Measurements from ENCODE around the gene DIO3.

DIO3 gene

DNA sequence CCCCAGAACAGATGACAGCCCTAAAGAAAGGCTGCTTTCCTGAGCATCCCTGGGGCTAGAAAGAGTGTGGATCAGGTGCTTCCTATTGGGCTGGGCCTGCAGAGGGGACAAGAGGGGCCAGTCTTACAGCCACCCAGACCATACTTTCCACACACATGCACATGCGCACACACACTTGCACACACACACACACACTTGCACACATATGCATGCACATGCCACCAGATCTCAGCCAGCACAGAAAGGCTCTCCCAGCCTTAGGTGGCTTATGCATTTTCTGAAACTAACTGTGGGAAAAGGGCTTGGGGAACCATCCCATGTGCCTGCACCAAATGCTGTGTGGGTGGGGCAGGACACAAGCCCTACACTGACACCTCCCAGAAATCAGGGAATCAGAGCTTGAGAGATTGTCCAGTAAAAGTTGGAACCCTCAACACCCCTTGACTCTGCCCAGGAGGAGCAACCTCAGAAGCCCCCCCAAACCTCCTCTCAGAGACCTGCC, 2.5 kb upstream of the DIO3 start:
- TF ChIP-seq CTCF (IDR thresholded peaks at IDR 0.05; ENCODE audit: low read length): no peak
- no peak for TF ChIP-seq EZH2 (IDR thresholded peaks at IDR 0.05; ENCODE audit: borderline replicate concordance, low read length)
- Histone ChIP-seq H3F3A (ENCODE audit: insufficient read depth, low read length) (no peaks in the 10 kb centered on the region), H3K4me1 (ENCODE audit: insufficient read depth, low read length, severe bottlenecking) (no peaks in the 10 kb centered on the region), H3K4me3 (ENCODE audit: low read depth, low read length, poor library complexity, severe bottlenecking) (no peak overlapping the region), H3K9ac (ENCODE audit: low read length) (no peak overlapping the region), H3K36me3 (ENCODE audit: insufficient read depth, low read length) (no peaks in the 10 kb centered on the region), H3K27ac (ENCODE audit: low read depth, low read length, poor library complexity, severe bottlenecking) (no peak overlapping the region), H3K4me2 (ENCODE audit: low read length) (no peak overlapping the region), H3K79me2 (ENCODE audit: insufficient read depth, low read length) (no peaks in the 10 kb centered on the region), H3K9me2 (ENCODE audit: low read depth, low read length) (no peaks in the 10 kb centered on the region), H3K27me3 (ENCODE audit: insufficient read depth, low read length) (no peaks in the 10 kb centered on the region), H3K9me3 (ENCODE audit: low read length) (no peaks in the 10 kb centered on the region), H4K20me1 (ENCODE audit: insufficient read depth, low read length) (no peaks in the 10 kb centered on the region), H2AFZ (ENCODE audit: low read length) (no peak overlapping the region)

- no peaks in the 10 kb centered on the region for H3K9me2 ChIP-seq (ENCODE audit: low read depth, low read length)
- no peaks in the 10 kb centered on the region for H3K27me3 ChIP-seq (ENCODE audit: insufficient read depth, low read length)
- no peaks in the 10 kb centered on the region for H3F3A ChIP-seq (ENCODE audit: insufficient read depth, low read length)
- no peaks in the 10 kb centered on the region for H3K9me3 ChIP-seq (ENCODE audit: low read length)
- H3K4me2 ChIP-seq (ENCODE audit: low read length): no peak overlapping the region
- H4K20me1 ChIP-seq (ENCODE audit: insufficient read depth, low read length): no peaks in the 10 kb centered on the region
- H3K4me3 ChIP-seq (ENCODE audit: low read depth, low read length, poor library complexity, severe bottlenecking): no peak overlapping the region
- no peaks in the 10 kb centered on the region for H3K79me2 ChIP-seq (ENCODE audit: insufficient read depth, low read length)
- H3K9ac ChIP-seq (ENCODE audit: low read length): no peak overlapping the region
- TF ChIP-seq EZH2 (IDR thresholded peaks at IDR 0.05; ENCODE audit: borderline replicate concordance, low read length) (no peak), CTCF (IDR thresholded peaks at IDR 0.05; ENCODE audit: low read length) (no peak)
- H3K4me1 ChIP-seq (ENCODE audit: insufficient read depth, low read length, severe bottlenecking): no peaks in the 10 kb centered on the region
- H3K27ac ChIP-seq (ENCODE audit: low read depth, low read length, poor library complexity, severe bottlenecking): no peak overlapping the region
- H3K36me3 ChIP-seq (ENCODE audit: insufficient read depth, low read length): no peaks in the 10 kb centered on the region
- H2AFZ ChIP-seq (ENCODE audit: low read length): no peak overlapping the region
These were observed 2.1 kb upstream of the DIO3 start for GRCh38 chr14:101559250-101559623.

GRCh38 chr14:101559624-101560533, 1.4 kb upstream of the DIO3 start:
- Histone ChIP-seq H3F3A (ENCODE audit: insufficient read depth, low read length) (no peaks in the 10 kb centered on the region), H3K9me3 (ENCODE audit: low read length) (no peaks in the 10 kb centered on the region), H3K9me2 (ENCODE audit: low read depth, low read length) (no peaks in the 10 kb centered on the region), H4K20me1 (ENCODE audit: insufficient read depth, low read length) (no peaks in the 10 kb centered on the region), H3K27ac (ENCODE audit: low read depth, low read length, poor library complexity, severe bottlenecking) (no peak overlapping the region), H3K4me1 (ENCODE audit: insufficient read depth, low read length, severe bottlenecking) (no peaks in the 10 kb centered on the region), H3K79me2 (ENCODE audit: insufficient read depth, low read length) (no peaks in the 10 kb centered on the region), H2AFZ (ENCODE audit: low read length) (no peak overlapping the region), H3K4me3 (ENCODE audit: low read depth, low read length, poor library complexity, severe bottlenecking) (no peak overlapping the region), H3K27me3 (ENCODE audit: insufficient read depth, low read length) (no peaks in the 10 kb centered on the region), H3K9ac (ENCODE audit: low read length) (no peak overlapping the region), H3K4me2 (ENCODE audit: low read length) (no peak overlapping the region), H3K36me3 (ENCODE audit: insufficient read depth, low read length) (no peaks in the 10 kb centered on the region)
- TF ChIP-seq CTCF (IDR thresholded peaks at IDR 0.05; ENCODE audit: low read length) (no peak), EZH2 (IDR thresholded peaks at IDR 0.05; ENCODE audit: borderline replicate concordance, low read length) (no peak)
